ENCODE results near the gene NUDCD3. TPM values are rescaled to one million over a fixed set of nuclear protein-coding genes. Genes with fewer than 3 reads are reported as not detected.

The NUDCD3 gene
- total RNA-seq, 1 donor from 2014 or later = 43.5 TPM

DNA sequence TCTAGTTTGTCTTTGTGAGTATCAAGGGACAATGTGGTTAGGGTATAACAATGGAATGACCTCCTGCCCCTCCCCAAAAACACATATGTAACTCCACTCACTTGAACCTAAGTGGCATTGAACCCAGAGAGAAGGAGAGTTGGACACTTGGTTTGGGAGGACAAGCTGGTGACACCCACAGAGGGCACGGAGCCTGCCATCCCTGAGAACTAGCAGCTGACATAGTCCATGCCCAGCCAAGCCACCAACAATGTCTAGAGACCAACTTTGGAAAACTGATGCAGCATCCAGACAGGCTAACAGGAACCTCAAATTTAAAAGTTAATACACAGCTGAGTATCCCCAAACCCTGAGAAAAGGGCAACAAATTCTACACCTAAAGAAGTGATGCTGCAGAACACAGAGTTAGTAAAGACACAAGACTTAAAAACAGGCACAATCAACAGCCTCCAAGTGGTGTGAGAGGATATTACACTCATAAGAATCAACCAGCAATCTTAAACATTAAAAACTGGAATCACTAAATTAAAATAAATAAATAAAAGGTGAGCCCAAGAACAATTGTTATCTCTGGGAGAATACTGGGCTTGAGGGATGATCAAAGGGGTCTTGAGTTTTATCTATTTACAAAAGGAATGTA, 27.2 kb downstream of the NUDCD3 start:
- TF ChIP-seq, protein P1, sequence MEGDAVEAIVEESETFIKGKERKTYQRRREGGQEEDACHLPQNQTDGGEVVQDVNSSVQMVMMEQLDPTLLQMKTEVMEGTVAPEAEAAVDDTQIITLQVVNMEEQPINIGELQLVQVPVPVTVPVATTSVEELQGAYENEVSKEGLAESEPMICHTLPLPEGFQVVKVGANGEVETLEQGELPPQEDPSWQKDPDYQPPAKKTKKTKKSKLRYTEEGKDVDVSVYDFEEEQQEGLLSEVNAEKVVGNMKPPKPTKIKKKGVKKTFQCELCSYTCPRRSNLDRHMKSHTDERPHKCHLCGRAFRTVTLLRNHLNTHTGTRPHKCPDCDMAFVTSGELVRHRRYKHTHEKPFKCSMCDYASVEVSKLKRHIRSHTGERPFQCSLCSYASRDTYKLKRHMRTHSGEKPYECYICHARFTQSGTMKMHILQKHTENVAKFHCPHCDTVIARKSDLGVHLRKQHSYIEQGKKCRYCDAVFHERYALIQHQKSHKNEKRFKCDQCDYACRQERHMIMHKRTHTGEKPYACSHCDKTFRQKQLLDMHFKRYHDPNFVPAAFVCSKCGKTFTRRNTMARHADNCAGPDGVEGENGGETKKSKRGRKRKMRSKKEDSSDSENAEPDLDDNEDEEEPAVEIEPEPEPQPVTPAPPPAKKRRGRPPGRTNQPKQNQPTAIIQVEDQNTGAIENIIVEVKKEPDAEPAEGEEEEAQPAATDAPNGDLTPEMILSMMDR (conservative IDR thresholded peaks at IDR 0.05; ENCODE audit: low read depth, low read length) = peak; percentile 54
- DNase-seq (ENCODE audit: low read depth) = no peak
- H3K4me3 ChIP-seq (ENCODE audit: low read depth, low read length) = no peak overlapping the region

DNA sequence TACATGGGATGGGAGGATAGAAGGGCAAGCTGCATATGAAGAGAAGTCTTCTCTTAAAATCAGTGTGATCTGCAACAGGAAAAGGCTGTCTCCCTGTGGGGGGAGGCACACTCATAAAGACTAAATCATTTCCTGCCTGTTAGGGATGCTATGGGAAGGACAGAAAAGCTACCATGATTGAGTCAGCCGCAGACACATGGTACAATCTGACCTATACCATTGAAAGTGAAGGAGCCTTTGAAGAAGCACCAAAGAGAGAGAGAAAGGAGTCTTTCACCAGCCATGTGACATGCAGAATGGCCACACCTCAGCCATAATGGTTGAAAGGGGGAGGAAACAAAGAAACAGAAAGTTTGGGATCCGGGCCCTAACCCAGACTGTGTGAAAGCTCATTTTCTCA, 29.1 kb downstream of the NUDCD3 start:
- TF ChIP-seq, protein P1 (conservative IDR thresholded peaks at IDR 0.05; ENCODE audit: low read depth, low read length) = no peak
- H3K4me3 ChIP-seq (ENCODE audit: low read depth, low read length) = no peak overlapping the region
- DNase-seq (ENCODE audit: low read depth) = no peak

DNA sequence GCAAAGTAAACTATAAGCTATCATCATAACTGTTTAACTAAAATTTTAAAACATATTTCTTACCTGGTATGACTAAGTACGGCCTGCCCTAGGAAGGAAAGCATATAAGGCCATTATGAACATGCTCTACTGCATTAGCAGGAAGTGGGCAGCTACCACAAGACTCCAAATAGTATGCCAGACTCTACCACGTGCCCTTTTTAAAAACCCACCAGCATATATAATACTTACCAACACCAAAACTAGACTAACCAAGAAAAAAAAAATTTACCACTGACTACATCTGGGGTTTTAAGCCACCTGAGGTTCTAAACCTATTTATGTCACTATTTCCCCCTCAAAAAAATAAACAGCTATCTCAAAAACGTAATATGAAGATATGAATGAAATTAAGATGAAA, 30.1 kb downstream of the NUDCD3 start:
- TF ChIP-seq, protein P1 (conservative IDR thresholded peaks at IDR 0.05; ENCODE audit: low read depth, low read length) = no peak
- H3K4me3 ChIP-seq (ENCODE audit: low read depth, low read length) = no peak overlapping the region
- DNase-seq (ENCODE audit: low read depth) = no peak

DNA sequence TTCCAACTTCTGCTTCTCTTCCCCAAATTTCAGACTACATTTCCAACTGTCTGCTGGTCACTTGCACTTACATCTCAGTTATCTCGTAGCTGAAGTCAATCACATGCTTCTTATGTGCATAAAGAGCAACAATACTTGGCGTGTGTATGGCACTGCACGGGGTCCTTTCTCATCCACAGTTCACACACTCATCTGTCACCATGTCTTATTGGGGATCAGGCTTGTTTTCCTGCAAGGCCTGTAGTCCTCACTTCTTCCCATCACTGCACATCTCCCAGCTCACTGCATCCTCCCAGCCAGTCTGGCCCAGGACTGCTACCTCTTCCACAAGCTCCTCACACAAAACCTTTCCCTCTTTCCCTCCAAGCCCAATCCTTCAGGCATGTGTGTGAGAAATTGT, 35.3 kb downstream of the NUDCD3 start:
- DNase-seq (ENCODE audit: low read depth) = no peak
- H3K4me3 ChIP-seq (ENCODE audit: low read depth, low read length) = no peak overlapping the region
- TF ChIP-seq, protein P1 (conservative IDR thresholded peaks at IDR 0.05; ENCODE audit: low read depth, low read length) = no peak

DNA sequence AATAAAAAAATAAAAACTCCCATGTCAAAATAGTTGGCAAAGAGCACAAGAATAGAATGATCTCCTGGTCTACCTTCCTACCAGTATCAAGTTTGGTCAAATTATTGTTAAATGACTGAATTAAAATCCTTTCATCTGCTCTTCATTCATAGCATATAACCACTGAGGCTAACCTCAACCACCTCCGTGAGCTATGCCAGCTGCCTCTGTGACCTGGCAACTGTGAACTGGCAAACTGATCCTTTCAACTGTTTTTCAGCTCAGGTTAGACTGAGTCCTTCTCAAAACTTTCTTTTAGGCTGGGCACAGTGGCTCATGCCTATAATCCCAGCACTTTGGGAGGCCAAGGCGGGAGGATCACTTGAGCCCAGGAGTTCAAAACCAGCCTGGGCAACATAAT, 36.1 kb downstream of the NUDCD3 start:
- H3K4me3 ChIP-seq (ENCODE audit: low read depth, low read length) = no peak overlapping the region
- TF ChIP-seq, protein P1 (conservative IDR thresholded peaks at IDR 0.05; ENCODE audit: low read depth, low read length) = no peak
- no peak for DNase-seq (ENCODE audit: low read depth)

DNA sequence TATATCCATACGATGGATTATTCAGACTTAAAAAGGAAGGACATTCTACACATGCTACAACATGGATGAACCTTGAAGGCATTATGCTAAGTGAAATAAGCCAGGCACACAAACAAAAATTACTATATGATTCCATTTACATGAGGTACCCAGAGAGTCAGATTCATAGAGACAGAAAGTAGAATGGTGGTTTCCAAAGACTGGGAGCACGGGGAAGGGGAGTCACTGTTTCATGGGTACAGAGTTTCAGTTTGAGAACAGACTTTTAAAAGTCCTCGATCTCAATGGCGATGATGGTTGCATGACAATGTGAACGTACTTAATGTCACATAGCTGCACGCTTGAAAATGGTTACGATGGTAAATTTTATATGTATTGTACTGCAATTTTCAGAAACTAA, 39.3 kb downstream of the NUDCD3 start:
- TF ChIP-seq, protein P1 (conservative IDR thresholded peaks at IDR 0.05; ENCODE audit: low read depth, low read length) = no peak
- H3K4me3 ChIP-seq (ENCODE audit: low read depth, low read length) = no peak overlapping the region
- no peak for DNase-seq (ENCODE audit: low read depth)

DNA sequence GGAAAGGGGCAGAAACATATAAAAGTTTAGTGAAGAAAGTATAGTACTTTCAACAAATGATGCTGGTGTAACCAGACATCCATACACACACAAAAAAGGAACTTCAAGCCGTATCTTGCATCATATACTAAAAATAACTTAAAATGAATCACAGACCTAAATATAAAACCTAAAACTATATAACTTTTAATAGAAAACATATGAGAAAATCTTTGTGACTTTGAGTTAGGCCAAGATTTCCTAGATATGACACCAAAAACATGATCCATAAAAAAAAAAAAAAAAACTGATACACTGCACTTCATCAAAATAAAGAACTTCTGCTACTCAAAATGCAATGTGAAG, 40.9 kb downstream of the NUDCD3 start:
- TF ChIP-seq, protein P1 (conservative IDR thresholded peaks at IDR 0.05; ENCODE audit: low read depth, low read length) = no peak
- no peak overlapping the region for H3K4me3 ChIP-seq (ENCODE audit: low read depth, low read length)
- DNase-seq (ENCODE audit: low read depth) = no peak
